HG03565 (cell line): Measurements from ENCODE around the gene IDH3B.
"Not testable (repeated sequence)": the region's sequence is repeated elsewhere in the genome, so short reads cannot be mapped to it uniquely, and the experiment has no call there.

Source experiments
- ATAC-seq: cut with Tn5 transposase; IDR thresholded peaks from one replicate; pipeline ENCODE4 v1.9.1; 2021; ENCODE audit warnings: mild to moderate bottlenecking, moderate library complexity; ENCODE audit not compliant: unreplicated experiment

IDH3B gene

DNA sequence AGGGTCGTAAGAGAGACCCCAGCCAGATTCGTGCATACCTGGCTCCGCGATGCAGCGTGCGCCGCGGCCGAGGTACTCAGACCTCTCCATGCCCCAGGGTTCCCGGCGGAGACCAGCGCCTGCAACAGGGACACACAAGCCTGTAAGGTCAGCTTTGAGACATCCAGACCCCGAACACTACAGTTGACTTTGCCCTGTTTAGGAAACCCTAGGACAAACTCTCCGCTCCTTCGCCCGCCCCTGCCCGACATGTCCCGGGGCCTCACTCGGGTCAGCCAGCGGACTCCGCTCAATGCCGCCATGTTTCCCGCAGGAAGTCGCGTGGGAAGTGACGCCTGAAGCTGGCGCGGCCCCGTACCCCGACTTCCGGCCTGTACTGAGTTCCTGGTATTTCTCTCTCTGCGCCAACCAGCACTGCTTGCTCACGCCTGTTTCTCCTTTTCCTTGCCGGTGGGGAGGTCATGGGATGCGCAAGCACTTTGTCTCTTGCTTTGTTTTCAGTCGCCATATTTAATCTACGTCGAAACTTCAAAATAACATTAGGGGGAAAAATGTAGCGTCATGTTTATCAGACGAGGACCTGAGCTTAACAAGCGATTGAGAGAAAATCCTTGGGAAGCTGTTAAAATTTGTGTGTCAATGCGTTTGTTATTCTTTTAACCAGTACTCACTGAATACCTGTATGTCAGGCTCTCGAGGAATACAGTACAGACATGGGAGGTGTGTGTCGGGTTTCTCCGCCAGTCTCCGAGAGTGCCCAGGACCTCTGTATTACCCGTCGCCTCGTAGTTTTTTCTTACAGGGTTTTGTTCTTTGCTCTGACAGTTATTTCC, at the start of gene IDH3B:
Gene IDH3B, minus strand, starts transcription at position 330 of the 833 bp plus-strand sequence. Its CDS starts 28 bp downstream, at position 302.
- ATAC-seq: peak; percentile 76

DNA sequence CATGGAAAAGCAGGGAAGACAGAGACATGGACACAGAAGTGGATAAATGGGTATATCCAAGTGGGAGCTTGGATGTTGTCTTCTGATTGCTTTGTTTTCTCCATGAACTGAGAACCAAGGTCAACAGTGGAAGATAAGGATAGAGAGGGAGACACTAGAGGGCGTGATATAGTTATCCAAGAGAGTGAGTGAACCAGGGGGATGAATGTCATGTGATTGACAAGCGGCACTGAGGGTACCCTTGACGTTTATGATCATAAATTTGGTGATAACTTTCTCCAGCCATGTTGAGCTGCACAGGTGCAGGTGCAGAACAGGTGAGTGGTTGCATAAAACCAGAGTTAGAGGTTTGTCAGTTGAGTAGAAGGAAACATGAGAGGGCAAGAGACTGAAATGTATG, 49.3 kb upstream of the IDH3B start:
- no peak for ATAC-seq

DNA sequence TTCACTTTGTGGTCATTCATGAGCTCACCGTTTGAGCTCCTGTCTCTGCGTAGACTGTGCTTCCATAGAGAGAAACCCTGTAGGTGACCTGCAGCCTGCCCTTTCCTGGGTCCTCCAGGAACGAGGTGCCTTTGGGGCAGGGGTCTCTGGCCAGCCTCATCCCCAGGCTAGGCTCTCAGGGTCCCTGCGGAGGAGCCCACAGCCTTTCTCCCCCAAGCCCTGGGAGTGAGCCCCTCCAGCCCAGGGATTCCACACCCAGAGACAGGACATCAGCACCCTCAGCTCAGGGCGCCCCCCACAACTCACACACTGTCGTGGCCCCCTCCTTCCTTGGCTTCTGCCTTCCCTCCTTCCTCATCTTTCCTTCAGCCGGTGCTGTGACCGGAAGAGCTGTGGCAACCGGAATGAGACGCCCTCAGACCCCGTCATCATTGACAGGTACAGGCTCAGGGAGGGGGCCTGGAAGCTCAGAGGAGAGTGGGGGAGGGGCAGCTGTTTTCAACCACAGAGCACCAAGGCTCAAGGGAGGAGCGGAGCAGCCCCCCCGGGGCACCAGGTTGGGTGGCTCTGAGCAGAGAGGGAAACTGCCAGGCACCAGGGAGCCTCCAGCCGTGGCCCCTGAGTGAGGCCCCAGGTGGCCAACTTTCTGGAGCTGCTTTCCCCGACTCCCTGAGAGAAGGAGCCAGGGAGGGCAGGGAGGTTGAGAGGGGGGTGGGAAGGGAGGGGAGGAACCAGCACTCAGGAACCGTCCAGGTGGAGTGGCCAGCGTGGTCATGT, 45.4 kb upstream of the IDH3B start:
- ATAC-seq: no peak

DNA sequence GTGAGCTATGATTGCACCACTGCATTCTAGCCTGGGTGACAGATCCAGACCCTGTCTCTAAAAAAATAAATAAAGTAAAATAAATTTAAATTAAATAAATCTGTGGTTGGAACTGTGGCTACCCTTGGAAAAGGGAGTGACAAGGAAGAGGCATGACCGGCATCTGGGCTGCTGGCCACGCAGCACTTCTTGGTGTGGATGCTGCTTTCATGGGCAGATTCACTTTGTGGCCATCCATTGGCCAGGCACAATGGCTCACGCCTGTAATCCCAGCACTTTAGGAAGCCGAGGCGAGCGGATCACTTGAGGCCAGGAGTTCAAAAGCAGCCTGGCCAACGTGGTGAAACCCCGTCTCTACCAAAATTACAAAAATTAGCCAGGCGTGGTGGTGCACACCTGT, 44.6 kb upstream of the IDH3B start:
- ATAC-seq: no peak

DNA sequence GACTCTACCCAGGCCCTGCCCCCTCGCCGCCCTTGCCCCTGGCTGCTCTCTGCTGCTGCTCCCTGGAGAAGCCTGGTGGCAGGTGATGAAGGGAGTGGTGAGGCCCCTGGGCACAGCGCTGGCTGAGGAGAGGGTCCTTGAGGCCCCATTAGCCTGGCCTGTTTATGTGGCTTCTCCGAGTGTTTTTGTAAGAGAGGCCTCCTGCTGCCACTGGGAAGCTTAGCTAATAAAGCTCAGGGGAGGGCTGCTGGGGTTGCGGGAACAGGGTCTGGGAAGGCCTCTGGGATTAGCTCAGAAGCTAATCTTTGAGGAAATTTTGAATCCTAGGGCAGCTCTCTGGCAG, 44.0 kb upstream of the IDH3B start:
- ATAC-seq: no peak

DNA sequence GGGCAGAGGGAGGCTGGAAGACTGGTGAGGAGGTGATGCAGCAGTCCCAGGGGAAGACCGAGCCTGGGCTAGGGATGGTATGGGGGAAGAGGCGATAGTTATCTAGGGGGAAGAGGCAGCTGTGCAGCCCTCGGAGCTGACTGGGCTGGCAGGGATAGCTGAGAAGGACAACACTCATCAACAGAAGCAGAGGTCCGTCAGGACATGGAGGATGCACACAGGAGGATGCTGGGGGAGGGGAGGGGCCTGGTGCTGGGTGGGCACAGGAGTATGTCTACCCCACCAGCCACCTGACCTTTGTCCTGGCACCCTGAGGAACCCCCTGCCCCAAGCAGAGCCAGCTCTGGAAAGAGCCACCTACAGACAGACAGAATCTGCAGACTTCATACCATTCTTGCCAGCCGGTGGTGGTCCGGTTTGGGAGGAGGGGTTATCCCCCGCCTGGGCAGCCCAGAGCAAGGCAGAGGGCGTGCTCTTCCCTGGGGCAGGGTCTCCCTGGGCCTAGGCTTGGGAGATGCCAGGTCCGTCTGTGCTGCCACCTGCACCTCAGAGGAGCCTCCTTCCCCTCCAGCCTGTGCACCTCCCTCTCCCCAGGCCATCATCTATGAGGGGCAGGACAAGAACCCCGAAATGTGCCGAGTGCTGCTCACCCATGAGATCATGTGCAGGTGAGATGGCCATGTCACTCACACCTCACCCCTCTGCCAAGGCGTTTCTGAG, 43.5 kb upstream of the IDH3B start:
- no peak for ATAC-seq

DNA sequence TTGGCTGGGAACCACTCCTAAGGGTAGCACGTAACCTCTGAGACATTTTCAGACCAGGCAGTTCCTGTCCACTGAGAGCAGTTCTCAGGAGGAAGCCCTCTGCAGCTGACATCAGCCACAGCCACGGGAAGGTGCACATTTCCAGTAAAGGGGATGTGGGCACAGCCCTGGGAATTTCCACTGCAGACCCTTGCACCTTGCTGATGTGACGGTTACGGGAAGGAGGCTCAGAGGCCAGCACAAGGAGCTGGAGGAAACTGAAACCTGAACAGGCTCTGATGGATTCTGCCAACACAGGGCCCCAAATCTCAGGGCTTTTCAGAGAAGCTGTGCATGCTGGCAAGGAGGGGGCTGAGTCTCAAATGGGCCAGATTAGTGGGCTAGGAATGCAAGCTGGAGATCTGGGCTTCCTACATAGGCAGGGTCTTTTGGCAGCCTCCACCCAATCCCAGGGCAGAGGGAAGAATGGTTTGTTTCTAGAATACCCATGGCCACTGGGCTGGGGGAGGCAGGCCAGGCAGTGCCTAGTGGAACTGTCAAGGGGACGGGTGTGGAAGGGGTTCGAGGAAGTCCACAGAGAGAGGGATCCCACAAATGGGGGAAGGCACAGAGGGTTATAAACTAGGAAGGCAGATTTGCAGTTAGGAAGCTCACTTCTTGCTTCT, 42.8 kb upstream of the IDH3B start:
- ATAC-seq: no peak

DNA sequence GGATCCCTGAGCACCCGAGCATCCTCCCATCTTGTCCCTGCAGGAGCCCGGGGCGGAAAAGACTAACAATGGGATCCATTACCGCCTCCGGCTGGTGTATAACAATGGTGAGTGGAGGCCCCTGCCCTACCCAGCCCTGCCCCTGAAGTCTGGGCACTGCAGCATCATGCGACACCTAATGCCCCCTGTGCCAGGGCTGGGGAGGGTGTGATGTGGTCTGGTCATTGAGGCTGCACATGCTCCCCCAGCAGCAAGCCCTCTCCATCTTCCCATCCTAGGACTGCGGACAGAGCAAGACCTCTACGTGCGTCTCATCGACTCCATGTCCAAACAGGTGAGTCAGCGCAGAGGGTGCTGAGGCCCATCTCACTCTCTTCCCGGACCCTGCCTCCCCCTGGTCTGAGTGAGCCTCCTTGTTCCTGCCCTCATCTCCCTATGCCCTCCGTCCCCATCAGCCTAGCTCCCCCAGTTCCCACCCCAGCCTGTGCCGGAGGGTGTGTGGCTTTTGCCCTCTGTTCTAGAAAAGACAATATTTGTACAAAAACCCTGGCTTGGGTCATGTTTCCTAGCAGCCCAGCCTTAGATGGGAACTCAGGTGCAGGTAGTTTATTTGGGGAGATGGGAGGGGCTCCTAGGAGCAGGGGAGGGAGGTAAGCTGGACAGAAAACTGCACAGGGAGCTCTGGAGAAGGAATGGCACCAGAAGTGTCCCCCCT, 42.1 kb upstream of the IDH3B start:
- no peak for ATAC-seq

DNA sequence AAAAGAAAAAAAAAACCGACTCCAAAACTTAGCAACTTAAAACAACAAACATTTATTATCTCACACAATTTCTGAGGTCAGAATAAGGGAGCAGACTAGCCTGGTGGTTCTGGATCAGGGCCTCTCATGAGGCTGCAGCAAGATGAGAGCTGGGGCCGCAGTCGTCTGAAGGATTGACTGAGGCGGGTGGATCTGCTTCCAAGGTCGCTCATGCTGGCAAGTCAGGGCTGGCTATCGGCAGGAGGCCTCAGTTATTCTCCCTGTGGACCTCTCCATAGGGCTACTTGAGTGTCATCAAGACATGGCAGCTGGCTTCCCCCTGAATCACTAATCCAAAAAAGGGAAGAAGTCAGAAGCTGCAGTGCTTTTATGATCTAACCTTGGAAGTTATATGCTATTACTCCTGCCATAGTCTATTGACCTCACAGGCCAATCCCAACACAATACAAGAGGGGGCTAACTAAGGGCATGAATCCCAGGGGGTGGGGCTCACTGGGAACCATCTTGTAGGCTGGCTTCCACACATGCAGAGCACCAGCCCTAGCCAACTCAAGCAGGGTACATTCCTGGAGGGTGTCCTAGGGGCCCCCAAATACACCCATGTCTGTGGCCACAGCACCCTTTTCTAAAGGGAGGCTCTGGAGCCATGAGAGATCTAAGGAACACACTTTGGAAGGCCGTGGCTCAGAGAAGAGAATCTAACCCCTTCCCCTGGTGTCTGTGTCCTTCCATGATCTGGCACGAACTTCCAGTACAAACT, 39.9 kb upstream of the IDH3B start:
- ATAC-seq: no peak

DNA sequence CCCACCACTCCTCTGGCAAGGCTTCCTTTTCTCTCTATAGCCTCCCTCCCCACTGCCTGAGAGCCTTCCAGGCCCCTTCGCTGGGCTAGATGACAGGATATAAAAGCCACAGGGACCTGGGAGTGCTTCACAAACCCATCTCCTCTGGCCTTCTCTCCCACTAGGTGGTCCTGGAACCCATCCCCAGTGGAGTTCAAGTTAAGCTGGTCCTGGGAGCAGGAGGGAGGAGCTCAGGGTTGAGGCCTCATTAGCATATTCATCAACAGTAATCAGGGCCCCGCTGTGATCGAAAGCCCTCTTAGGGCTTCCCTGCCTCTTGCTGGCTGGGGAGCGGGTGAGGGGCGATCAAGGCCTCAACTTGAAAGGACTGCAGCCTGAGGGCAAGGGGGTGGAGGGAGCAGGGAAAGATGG, 37.7 kb upstream of the IDH3B start:
- no peak for ATAC-seq

DNA sequence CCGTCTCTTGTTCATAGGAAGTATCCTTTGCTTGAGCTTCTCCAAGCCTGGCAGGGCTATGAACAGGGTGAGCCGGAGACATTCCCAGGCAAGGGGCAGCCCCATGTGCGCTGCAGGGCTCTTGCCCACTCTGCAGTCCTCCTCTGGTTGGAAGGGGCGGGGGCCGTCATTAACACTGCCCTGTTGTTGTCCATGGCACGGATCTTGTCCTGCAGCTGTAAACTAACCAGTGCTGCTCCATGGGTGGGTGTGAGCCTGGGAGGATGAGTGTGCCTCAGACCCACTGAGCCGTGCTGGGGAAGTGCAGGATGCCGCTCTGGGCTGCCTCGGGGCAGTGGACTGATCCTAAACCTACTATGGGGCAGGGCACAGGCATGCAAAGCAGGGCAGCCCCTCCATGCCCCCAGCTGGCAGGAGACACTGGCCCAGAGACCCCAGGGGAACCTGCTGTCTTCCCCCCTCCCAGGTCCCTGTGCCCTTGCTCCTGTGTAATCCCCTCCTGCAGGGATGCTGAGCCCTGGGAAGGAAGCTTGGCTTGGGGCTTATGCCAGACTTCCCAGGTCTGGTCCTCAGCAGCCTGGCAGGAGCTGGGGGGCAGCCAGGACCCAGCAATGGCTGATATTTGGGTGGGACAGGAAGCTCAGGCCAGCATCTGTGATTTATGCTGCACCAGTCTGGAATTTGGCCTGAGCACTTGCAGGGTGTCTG, 37.1 kb upstream of the IDH3B start:
- no peak for ATAC-seq

DNA sequence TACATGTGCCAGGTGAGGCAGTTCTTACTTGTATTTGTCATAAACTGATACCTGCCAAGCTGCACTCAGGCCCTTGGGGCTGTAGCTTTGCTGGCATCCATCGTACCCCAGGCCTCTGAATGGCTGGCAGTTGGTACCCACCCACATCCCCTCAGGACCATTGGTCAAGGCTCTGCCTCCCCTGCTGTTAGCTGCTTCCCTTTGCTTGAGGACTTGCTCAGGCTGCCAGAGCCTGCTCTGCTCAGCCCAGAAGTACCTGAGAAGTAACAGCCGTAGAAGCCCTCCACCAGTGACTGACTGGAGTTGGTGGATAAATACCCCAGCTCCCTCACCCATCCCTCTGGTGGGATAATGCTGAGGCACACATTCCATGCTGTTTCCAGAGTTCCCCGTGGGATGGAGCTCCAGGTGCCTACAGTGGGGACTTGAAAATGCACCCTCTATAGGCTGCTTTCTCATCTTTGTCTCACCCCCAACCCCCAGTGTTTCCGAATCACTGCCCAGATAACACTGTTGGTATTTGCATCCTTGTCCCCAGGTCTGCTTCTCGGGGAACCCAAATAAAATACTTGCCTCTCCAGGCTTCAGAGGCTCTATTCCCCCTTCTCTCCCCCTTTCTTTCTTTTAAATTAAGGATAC, 35.9 kb upstream of the IDH3B start:
- no peak for ATAC-seq

DNA sequence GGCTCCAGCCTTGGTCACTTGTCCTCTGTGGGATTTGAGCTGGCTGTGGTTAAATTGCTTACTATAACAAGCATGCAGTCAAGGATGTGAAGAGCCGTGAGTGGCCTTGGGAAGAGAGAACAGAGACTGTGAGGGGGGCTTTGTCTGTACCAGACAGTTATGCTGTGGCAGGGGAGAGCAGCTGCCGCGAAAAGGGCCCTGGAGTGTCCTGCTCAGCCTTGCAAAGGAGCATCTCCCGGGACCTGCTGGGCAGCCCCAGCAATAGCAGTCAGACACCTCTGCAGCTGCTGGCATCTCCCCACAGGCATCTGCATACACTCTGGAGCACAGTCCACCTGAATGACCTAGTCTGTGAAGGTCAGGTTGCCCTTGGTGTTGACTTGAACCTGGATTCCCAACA, 34.9 kb upstream of the IDH3B start:
- no peak for ATAC-seq

DNA sequence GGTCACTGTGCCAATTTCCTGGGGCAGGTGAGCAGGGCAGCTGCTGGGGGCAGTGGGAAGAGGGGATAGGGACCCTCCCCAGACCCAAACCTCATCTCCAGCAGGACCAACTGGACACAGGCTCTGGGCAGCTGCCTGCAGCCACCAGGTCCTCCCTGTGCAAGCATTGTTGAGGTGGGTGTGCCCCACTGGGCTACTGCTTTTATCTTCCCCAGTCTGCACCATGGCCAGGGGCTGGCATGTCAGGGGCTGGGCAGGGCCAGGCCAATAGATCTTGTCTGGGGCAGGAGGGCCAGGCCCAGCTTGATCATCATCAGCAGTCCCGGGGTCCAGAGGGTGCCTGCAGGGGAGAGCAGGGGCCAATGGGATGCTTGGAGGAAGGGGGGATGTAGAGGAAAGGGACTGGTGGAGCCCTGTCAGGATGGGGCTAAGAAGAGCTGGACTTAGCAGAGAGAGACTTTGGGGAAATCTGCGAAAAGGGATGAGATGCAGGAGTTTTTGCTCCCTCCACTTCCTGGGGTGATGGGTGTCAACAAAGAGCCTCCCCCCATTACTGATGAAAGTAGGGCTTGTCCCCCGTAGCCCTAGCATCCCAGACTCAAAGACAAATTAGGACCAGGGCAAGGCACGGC, 34.3 kb upstream of the IDH3B start:
- no peak for ATAC-seq

DNA sequence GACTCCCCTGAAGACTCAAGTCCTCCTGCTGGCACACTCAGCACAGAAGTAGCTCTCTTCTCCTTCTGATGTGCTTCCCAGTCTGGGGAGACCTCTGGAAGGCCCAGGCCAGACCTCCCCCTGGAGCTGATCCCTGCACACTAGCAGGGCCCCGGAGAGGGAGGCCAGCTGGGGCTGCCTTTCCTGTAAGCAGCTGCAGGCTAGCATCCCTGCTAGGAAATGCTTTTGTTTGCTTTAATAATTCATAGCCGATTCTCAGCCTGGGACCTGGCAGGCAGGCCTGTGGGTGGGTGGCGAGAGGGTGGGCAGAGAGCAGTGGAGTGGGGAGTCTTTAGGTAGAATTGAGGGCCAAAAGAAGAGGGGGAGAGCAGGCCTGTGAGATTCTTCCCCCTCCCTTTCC, 33.8 kb upstream of the IDH3B start:
- no peak for ATAC-seq

DNA sequence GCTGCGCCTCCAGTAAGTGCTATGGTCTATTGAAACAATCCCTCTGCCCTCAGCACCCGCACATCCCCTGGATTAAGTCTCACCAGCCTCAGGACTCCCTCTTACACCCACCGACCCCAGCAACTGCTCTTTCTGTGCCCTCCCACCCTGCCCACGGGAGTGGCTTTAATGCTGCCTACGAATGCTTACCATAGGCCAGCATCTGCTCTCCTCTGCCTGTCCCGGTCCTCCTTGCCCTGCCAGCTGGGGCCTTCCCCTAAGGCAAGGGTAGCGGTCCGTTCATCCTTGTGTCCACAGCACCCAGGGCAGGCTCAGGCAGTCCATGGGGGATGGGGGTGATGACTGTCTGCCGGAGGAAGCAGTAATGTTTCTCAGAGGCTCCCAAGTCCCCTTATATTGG, 32.6 kb upstream of the IDH3B start:
- no peak for ATAC-seq

DNA sequence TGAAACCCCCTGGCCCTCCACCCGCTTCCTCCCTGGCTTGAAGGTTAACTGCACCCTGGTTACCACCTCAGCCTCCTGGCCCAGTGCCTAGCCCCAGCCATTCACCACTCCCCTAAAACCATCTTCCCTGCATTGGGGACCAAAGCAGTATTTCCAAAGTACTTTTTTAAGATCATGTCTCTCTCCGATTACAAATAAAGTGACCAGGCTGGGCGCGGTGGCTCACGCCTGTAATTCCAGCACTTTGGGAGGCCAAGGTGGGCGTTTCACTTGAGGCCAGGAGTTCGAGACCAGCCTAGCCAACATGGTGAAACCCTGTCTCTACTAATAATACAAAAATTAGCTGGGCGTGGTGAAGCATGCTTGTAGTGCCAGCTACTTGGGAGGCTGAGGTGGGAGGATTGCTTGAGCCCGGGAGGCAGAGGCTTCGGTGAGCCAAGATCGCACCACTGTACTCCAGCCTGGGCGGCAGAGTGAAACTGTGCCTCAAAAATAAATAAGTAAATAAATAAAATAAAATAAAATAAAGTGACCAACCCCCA, 32.0 kb upstream of the IDH3B start:
- not testable (repeated sequence) for ATAC-seq
